Subcutaneous adipose tissue (tissue), 4 donors: ENCODE measurements around the gene HS3ST2. TPM values are rescaled to one million over a fixed set of nuclear protein-coding genes. Genes with fewer than 3 reads are reported as not detected.

Source experiments
- total RNA-seq, 4 donors: library from RNA; depleted of rRNA; stranded (reverse); fragments of >200 nt; gene quantifications; one replicate each; pipeline ENCODE4 v1.1.0, GENCODE V29; 2016
- TF ChIP-seq, protein P1 (sequence below): fragments of 450-650 bp; IDR thresholded peaks from one replicate; pipeline ENCODE4 v1.5.1; 2016; ENCODE audit warnings: low read depth, mild to moderate bottlenecking, control low read depth, antibody characterized with exemption, moderate library complexity

HS3ST2 gene
- total RNA-seq, 4 donors from 2014 or later = 4.7 to 12.2 (median 6.3) TPM

DNA sequence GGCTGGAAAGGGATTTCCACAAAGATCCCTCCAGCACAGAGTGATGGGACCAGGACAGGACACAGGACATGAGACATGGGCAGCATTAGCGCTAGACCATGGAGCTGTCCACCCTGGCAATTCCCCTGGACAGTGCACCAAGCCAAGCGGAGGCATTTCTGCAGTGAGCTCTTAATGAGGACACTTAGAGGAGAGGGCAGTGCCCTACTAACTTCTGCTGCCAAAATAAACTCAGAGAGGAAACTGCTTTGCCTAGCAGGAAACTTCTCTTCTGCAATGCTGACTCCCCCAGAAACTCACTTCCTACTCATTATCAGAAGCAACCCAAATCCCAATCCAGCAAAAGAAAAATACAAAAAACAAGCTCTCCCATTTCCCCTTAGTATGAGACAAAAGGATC lies 119.2 kb downstream of the HS3ST2 start:
- TF ChIP-seq, protein P1, sequence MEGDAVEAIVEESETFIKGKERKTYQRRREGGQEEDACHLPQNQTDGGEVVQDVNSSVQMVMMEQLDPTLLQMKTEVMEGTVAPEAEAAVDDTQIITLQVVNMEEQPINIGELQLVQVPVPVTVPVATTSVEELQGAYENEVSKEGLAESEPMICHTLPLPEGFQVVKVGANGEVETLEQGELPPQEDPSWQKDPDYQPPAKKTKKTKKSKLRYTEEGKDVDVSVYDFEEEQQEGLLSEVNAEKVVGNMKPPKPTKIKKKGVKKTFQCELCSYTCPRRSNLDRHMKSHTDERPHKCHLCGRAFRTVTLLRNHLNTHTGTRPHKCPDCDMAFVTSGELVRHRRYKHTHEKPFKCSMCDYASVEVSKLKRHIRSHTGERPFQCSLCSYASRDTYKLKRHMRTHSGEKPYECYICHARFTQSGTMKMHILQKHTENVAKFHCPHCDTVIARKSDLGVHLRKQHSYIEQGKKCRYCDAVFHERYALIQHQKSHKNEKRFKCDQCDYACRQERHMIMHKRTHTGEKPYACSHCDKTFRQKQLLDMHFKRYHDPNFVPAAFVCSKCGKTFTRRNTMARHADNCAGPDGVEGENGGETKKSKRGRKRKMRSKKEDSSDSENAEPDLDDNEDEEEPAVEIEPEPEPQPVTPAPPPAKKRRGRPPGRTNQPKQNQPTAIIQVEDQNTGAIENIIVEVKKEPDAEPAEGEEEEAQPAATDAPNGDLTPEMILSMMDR = no peak

DNA sequence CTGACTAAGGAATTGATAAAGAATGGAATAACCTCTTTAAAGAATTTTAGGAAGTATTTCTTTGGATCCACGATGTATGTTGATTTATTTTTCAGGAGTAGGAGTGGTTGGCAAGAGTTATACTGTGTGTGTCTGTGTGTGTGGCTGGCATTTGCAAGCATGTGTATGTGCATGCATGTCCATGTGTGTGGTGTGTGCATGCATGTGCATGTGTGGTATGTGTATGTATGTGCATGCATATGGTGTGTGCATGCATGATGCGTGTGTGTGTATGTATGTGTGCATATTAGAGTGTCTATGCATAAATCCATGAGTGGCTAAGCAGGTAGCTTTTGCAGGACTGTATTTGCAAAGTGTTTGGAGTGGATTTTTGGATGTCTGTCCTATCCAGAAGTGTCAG lies 120.8 kb downstream of the HS3ST2 start:
- TF ChIP-seq, protein P1 = no peak

DNA sequence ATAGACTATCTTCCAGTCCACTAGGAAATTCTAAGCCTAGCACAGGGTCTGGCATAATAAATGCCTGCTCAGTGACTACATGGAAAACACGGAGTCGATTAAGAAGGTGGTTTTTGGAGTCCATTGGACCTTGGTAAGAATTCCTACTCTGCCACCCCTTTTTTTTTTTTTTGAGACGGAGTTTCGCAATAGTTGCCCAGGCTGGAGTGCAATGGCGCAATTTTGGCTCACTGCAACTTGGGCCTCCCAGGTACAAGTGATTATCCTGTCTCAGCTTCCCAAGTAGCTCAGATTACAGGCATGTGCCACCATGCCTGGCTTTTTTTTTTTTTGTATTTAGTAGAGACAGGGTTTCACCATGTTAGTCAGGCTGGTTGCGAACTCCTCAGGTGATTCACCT lies 123.2 kb downstream of the HS3ST2 start:
- TF ChIP-seq, protein P1 = no peak

DNA sequence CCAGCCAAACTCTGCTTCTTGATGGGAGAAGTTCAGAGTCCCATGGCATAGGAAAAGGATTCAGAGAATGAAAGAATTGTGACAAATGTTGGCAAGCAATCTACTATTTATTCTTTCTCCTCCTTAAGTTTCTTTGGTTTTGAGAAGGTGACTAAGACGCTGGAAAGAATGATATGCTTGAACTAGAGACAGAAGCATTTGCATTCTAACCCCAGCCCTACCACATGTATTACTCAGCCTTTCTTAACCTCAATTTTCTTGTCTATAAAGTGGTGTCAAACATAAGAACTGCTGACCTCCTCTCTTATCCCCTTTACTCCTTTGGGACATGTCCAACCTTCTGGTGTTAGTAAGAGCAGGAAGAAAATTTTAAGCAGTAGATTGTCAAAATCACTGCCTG lies 124.7 kb downstream of the HS3ST2 start:
- TF ChIP-seq, protein P1 = no peak

DNA sequence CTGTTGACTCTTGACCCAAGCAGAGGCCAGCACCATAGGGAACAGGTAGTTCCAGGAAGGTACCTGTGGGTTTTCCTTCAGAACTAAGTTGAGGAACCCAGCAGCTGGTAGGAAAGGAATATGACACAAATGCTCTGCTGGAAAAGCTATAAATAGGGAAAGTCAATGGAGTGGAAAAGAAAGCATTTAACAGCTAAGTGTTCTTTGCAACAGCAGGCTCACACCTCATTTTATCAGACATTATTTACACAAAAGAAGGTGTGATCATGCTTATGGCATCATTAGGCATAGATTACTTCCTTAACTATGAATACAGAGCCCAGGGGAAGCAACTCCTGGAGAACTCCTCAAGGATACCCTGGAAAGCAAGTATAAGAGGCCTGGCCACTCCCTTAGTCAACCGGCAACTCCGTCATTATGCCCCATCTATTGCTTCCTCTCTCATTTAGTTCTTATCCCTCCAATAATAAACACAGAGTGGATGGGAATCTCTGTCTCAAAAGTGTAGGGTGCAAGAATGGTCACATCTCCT lies 128.1 kb downstream of the HS3ST2 start:
- TF ChIP-seq, protein P1 = no peak

DNA sequence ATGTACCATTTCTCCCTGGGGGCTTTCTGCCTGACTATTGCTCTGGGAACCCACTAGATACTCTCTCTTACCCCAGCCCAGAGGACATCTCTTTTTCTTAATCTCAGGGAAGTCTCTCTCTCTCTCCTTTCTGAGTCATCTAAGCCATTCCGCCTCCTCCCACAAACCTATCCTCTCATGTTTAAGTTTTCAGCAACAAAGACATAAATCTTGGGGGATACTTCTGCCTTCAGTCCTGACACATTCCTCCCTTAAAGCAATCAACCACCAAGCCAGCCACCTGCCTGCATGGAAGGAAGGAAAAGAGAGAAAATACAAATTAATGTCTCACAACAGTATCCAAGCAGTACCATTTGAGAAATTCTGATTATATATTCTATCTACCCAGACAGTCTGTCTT lies 128.8 kb downstream of the HS3ST2 start:
- TF ChIP-seq, protein P1 = no peak

DNA sequence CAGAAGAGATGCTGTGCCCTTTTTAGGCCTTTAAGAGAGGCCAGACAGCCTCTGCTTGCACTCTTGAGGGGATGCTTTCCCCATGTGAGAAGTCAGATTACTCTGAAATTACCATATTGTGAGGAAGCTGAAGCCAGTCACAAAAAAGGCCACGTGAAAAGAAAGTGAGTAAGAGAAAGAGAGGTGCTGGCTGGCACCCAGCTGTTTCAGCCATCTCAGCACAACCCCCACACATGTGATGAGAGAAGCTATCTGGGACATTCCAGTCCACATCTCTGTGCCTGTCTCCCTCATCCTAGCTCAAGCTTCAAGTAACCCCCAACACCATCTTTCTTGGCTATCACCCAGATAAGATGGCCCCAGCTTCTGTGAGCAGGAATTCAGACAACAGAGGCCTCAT lies 131.4 kb downstream of the HS3ST2 start:
- TF ChIP-seq, protein P1 = no peak

DNA sequence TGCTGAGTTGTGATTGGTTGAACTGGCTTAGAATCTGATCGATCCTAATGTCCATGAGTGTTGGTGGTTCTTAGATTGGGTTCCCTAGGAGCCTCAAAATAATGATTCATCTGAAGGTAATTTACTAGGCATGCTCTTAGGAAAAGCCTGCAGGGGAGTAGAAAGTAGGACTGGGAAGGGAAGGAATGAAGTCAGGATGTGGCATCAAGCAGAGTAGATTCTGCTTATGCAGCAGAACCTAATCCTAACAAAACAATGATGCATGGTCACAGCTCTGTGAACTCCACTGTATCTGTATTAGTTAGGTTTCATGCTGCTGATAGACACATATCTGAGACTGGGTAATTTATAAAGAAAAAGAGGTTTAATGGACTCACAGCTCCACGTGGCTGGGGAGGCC lies 132.5 kb downstream of the HS3ST2 start:
- TF ChIP-seq, protein P1 = no peak
